Suprapubic skin (tissue), 4 donors: ENCODE data around the gene AHRR.

Source experiments
- POLR2A ChIP-seq, 2 donors: fragments of 450-650 bp; IDR thresholded peaks; one replicate each; pipeline ENCODE4 v1.6.1; 2017; ENCODE audit warnings: antibody characterized with exemption in 2 of 2, mild to moderate bottlenecking in 2 of 2, moderate library complexity in 2 of 2
- POLR2AphosphoS5 ChIP-seq, 3 donors: sonication (generic); formaldehyde crosslinking; IDR thresholded peaks; one replicate each; pipeline ENCODE4 v1.6.1; 2017; ENCODE audit warnings: antibody characterized with exemption in 3 of 3
- TF ChIP-seq, protein P1 (sequence below), 2 donors: fragments of 200-600 bp in 1 of 2; fragments of 450-650 bp in 1 of 2; sonication (generic) in 1 of 2; IDR thresholded peaks; one replicate each; pipeline ENCODE4 v1.5.1; 2016 to 2019; ENCODE audit warnings: antibody characterized with exemption in 2 of 2, mild to moderate bottlenecking in 1 of 2, moderate library complexity in 1 of 2

DNA sequence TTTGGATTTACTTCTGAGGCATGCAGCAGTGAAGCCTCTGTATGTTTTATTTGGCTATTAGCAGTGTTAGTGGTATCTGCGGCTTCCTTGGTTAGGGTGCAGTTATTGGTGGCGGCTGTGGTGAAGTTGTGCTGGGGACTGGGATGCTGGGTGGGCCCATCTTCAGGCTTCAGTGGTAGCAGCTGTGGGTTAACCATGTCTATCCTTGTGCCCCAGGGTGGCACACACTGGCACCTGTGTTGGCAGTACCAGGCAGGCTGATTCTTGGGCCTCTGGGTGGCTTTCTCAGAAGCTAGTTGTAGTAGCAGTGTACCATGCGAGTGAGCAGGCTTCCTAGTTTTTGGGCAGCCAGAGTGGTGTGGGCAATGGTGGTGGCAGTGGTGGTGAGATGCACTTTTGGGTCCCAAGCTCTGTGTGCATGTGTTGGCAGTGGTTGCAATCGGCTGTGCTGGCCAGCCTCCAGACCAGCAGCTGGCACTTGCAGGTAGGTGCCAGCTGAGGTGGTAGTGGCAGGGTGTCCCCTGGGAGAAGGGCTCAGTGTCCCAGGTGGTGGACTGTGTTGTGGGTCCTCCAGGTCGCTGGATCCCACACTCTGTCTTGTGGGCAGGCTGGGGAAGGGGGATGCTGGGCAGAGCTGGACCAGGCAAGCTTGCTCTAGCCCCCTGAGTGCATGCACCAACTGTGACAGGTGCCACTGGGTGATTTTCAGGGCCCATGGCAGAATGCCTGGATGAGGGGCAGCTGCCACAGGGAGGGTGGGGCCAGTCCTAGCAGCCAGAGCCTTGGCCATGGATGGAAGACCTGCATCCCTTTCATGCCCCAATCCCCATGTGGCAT is 13.6 kb downstream of the AHRR start:
- TF ChIP-seq, protein P1, sequence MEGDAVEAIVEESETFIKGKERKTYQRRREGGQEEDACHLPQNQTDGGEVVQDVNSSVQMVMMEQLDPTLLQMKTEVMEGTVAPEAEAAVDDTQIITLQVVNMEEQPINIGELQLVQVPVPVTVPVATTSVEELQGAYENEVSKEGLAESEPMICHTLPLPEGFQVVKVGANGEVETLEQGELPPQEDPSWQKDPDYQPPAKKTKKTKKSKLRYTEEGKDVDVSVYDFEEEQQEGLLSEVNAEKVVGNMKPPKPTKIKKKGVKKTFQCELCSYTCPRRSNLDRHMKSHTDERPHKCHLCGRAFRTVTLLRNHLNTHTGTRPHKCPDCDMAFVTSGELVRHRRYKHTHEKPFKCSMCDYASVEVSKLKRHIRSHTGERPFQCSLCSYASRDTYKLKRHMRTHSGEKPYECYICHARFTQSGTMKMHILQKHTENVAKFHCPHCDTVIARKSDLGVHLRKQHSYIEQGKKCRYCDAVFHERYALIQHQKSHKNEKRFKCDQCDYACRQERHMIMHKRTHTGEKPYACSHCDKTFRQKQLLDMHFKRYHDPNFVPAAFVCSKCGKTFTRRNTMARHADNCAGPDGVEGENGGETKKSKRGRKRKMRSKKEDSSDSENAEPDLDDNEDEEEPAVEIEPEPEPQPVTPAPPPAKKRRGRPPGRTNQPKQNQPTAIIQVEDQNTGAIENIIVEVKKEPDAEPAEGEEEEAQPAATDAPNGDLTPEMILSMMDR (IDR thresholded peaks at IDR 0.05), result no peak
- TF ChIP-seq POLR2AphosphoS5 (IDR thresholded peaks at IDR 0.05) (no peak), POLR2A (IDR thresholded peaks at IDR 0.05) (no peak)
